SK-N-SH (cell line): ENCODE results near the gene ARMC9. TPM values are rescaled to one million over a fixed set of nuclear protein-coding genes. Genes with fewer than 3 reads are reported as not detected.

Experiments used
- CTCF ChIA-PET: fragments of 300-600, 350-600 bp; formaldehyde crosslinking; extraction: SDS; loops from one replicate; lab custom pipeline; 2021; lab: Yijun Ruan, JAX
- POLR2A ChIA-PET: fragments of 350-600 bp; sonication (Branson Sonifier 250); formaldehyde crosslinking; extraction: SDS; loops from one replicate; lab custom pipeline; 2020; ENCODE audit warnings: antibody characterized with exemption, inconsistent platforms; lab: Yijun Ruan, JAX
- DNase-seq: peaks from one replicate; pipeline ENCODE4 v3.0.0; 2012
- H2AFZ ChIP-seq: fragments of 200-600 bp; sonication (generic); 2 replicates; pipeline ENCODE4 v1.8.1; 2016; ENCODE audit warnings: antibody characterized with exemption, mild to moderate bottlenecking, low read depth
- H3F3A ChIP-seq: fragments of 200-600 bp; sonication (generic); replicated peaks from 2 replicates; pipeline ENCODE3; 2016; ENCODE audit warnings: antibody characterized with exemption, mild to moderate bottlenecking; ENCODE audit not compliant: insufficient read depth
- H3K27ac ChIP-seq, 2 experiments: fragments of 200-500 bp in 1 of 2; fragments of 200-600 bp in 1 of 2; sonication (Bioruptor generic) in 1 of 2; sonication (generic), shearing (Covaris generic) in 1 of 2; 2 replicates each; pipeline versions ENCODE4 v1.5.1 to v1.6.1; 2014 to 2016; ENCODE audit warnings: low read depth in 2 of 2, inconsistent platforms in 1 of 2, low read length in 1 of 2, mild to moderate bottlenecking in 1 of 2, mixed read lengths in 1 of 2
- H3K27me3 ChIP-seq: fragments of 200-600 bp; sonication (generic), shearing (Covaris generic); 2 replicates; pipeline ENCODE4 v1.6.1; 2016; ENCODE audit warnings: mixed run types; ENCODE audit not compliant: insufficient read depth
- H3K36me3 ChIP-seq, 2 experiments: fragments of 200-500 bp in 1 of 2; fragments of 200-600 bp in 1 of 2; sonication (Bioruptor generic) in 1 of 2; sonication (generic) in 1 of 2; replicated peaks in 1 of 2; 2 replicates each; pipeline versions ENCODE3 to v1.5.1; 2014 to 2016; ENCODE audit warnings: low read length in 1 of 2, mild to moderate bottlenecking in 1 of 2; ENCODE audit not compliant: insufficient read depth in 2 of 2, control insufficient read depth in 1 of 2
- H3K4me1 ChIP-seq, 2 experiments: fragments of 200-500 bp in 1 of 2; fragments of 200-600 bp in 1 of 2; sonication (Bioruptor generic) in 1 of 2; sonication (generic), shearing (Covaris generic) in 1 of 2; 2 replicates each; pipeline versions ENCODE4 v1.5.1 to v1.6.1; 2014 to 2016; ENCODE audit warnings: low read depth in 1 of 2, low read length in 1 of 2, mixed run types in 1 of 2; ENCODE audit not compliant: insufficient read depth in 2 of 2, control insufficient read depth in 1 of 2
- H3K4me2 ChIP-seq: fragments of 200-600 bp; sonication (generic), shearing (Covaris generic); 2 replicates; pipeline ENCODE4 v1.6.1; 2017; ENCODE audit warnings: mixed run types
- H3K4me3 ChIP-seq, 2 experiments: fragments of 200-500 bp in 1 of 2; fragments of 200-600 bp in 1 of 2; sonication (Bioruptor generic) in 1 of 2; sonication (generic), shearing (Covaris generic) in 1 of 2; 2 replicates each; pipeline versions ENCODE4 v1.5.1 to v1.8.1; 2014 to 2016; ENCODE audit warnings: low read depth in 2 of 2, inconsistent platforms in 1 of 2, low read length in 1 of 2, mild to moderate bottlenecking in 1 of 2, mixed read lengths in 1 of 2, moderate library complexity in 1 of 2
- H3K79me2 ChIP-seq: fragments of 200-600 bp; sonication (generic); 2 replicates; pipeline ENCODE4 v1.8.1; 2017; ENCODE audit warnings: mild to moderate bottlenecking; ENCODE audit not compliant: insufficient read depth
- H3K9ac ChIP-seq: fragments of 200-600 bp; sonication (generic); 2 replicates; pipeline ENCODE4 v1.6.1; 2017; ENCODE audit warnings: mixed run types
- H3K9me2 ChIP-seq: fragments of 200-600 bp; sonication (generic); 2 replicates; pipeline ENCODE4 v1.6.1; 2017; ENCODE audit warnings: mixed run types
- H3K9me3 ChIP-seq: fragments of 200-600 bp; sonication (generic); 2 replicates; pipeline ENCODE4 v1.6.1; 2017; ENCODE audit warnings: mixed run types, mild to moderate bottlenecking, moderate library complexity
- H4K20me1 ChIP-seq: fragments of 200-600 bp; sonication (generic); 2 replicates; pipeline ENCODE4 v1.6.1; 2017; ENCODE audit warnings: mild to moderate bottlenecking, mixed run types; ENCODE audit not compliant: insufficient read depth
- CHD2 ChIP-seq: fragments of 150-350 bp; IDR thresholded peaks from 2 replicates; pipeline ENCODE4 v1.6.1; 2018; ENCODE audit warnings: low read length; ENCODE audit not compliant: partially characterized antibody
- EP300 ChIP-seq, 2 experiments: IDR thresholded peaks; 2 replicates each; pipeline versions ENCODE4 v1.4.0 to v1.6.1; 2012; ENCODE audit warnings: borderline replicate concordance in 1 of 2, low read depth in 1 of 2, low read length in 1 of 2
- FOSL2 ChIP-seq: IDR thresholded peaks from 2 replicates; pipeline ENCODE4 v1.4.0; 2012; ENCODE audit warnings: low read depth, mild to moderate bottlenecking, moderate library complexity, borderline replicate concordance
- FOXJ3 ChIP-seq: sonication (generic); formaldehyde crosslinking; IDR thresholded peaks from 2 replicates; pipeline ENCODE4 v1.5.1; 2020; ENCODE audit warnings: mild to moderate bottlenecking, missing genetic modification reagents
- FOXM1 ChIP-seq: IDR thresholded peaks from 2 replicates; pipeline ENCODE4 v1.4.0; 2012; ENCODE audit warnings: low read depth, mild to moderate bottlenecking
- GATA2 ChIP-seq: sonication (generic); formaldehyde crosslinking; IDR thresholded peaks from 2 replicates; pipeline ENCODE4 v1.5.0; 2020; ENCODE audit warnings: mild to moderate bottlenecking, missing genetic modification reagents
- JUND ChIP-seq: IDR thresholded peaks from 2 replicates; pipeline ENCODE4 v1.4.0; 2012
- MXI1 ChIP-seq: IDR thresholded peaks from 2 replicates; pipeline ENCODE4 v1.6.1; 2012; ENCODE audit warnings: mild to moderate bottlenecking, low read depth, low read length, improper control_type of control experiment
- NFIC ChIP-seq: IDR thresholded peaks from 2 replicates; pipeline ENCODE4 v1.4.0; 2012; ENCODE audit warnings: borderline replicate concordance
- NRF1 ChIP-seq: IDR thresholded peaks from 2 replicates; pipeline ENCODE4 v1.6.1; 2012; ENCODE audit warnings: low read depth, mild to moderate bottlenecking, low read length
- RAD21 ChIP-seq: IDR thresholded peaks from 2 replicates; pipeline ENCODE4 v1.6.1; 2012; ENCODE audit warnings: mild to moderate bottlenecking, low read length
- RCOR1 ChIP-seq: fragments of 150-350 bp; IDR thresholded peaks from 2 replicates; pipeline ENCODE4 v1.6.1; 2017; ENCODE audit warnings: antibody characterized with exemption, low read length
- REST ChIP-seq: IDR thresholded peaks from 2 replicates; pipeline ENCODE4 v1.6.1; 2012; ENCODE audit warnings: mild to moderate bottlenecking, low read depth, low read length, moderate library complexity
- RFX5 ChIP-seq: IDR thresholded peaks from 2 replicates; pipeline ENCODE4 v1.6.1; 2012; ENCODE audit warnings: mild to moderate bottlenecking, improper control_type of control experiment, low read length
- RXRA ChIP-seq: IDR thresholded peaks from 2 replicates; pipeline ENCODE4 v1.4.0; 2012; ENCODE audit warnings: low read depth, mild to moderate bottlenecking, borderline replicate concordance
- TAF1 ChIP-seq: IDR thresholded peaks from 2 replicates; pipeline ENCODE4 v1.6.1; 2012; ENCODE audit warnings: low read depth, mild to moderate bottlenecking, low read length, moderate library complexity, borderline replicate concordance
- TCF12 ChIP-seq: IDR thresholded peaks from 2 replicates; pipeline ENCODE4 v1.4.0; 2012
- USF2 ChIP-seq: fragments of 150-350 bp; IDR thresholded peaks from 2 replicates; pipeline ENCODE4 v1.6.1; 2017; ENCODE audit warnings: antibody characterized with exemption, low read length, low read depth, borderline replicate concordance
- YY1 ChIP-seq: IDR thresholded peaks from 2 replicates; pipeline ENCODE4 v1.4.0; 2012; ENCODE audit warnings: low read depth, mild to moderate bottlenecking
- ZBTB33 ChIP-seq: IDR thresholded peaks from 2 replicates; pipeline ENCODE4 v1.4.0; 2012; ENCODE audit warnings: low read depth, borderline replicate concordance
- whole genome bisulfite sequencing: methylation state at CpG from one replicate; pipeline ENCODE4 v1.1.6; 2017; ENCODE audit warnings: low lambda C conversion rate; 5-methylcytosine and 5-hydroxymethylcytosine counted together
- polyA plus RNA-seq, 3 experiments: library from polyadenylated mRNA; depleted of rRNA; stranded (reverse); fragments of >200 nt; gene quantifications; 2 replicates each; pipeline ENCODE4 v1.2.3, GENCODE V29; 2012

The ARMC9 gene
- polyA plus RNA-seq, 1 of the 3 experiments (the other 2 are of a cell fraction), result 25.3 TPM

GRCh38 chr2:231297108-231297908 is 98.9 kb downstream of the ARMC9 start (continued):
- TF ChIP-seq ZBTB33, result no peak
- TF ChIP-seq GATA2 (CRISPR knock-in tag), result no peak
- no peak for TF ChIP-seq RFX5
- TF ChIP-seq CHD2, result no peak
- TF ChIP-seq YY1, result no peak
- TF ChIP-seq NFIC, result no peak

- Histone ChIP-seq H3K9ac (no peak overlapping the region), H3K4me3 (no peak overlapping the region), H3K4me1 (no peaks in the 10 kb centered on the region; a peak in 1 of 4 replicates), H4K20me1 (no peaks in the 10 kb centered on the region), H3K36me3 (peaks cover 20 to 35% of the 10 kb centered on the region in 2 experiments), H3F3A (peaks cover 5% of the 10 kb centered on the region), H3K27me3 (no peaks in the 10 kb centered on the region), H3K27ac (no peak overlapping the region), H2AFZ (no peak overlapping the region), H3K9me2 (no peaks in the 10 kb centered on the region), H3K9me3 (no peaks in the 10 kb centered on the region), H3K4me2 (no peak overlapping the region), H3K79me2 (no peaks in the 10 kb centered on the region)
- TF ChIP-seq MXI1, result no peak
- TF ChIP-seq FOXM1, result no peak
- TF ChIP-seq NRF1, result no peak
- TF ChIP-seq USF2, result no peak
- no peak for TF ChIP-seq FOXJ3 (CRISPR knock-in tag)
- no peak for TF ChIP-seq JUND
- no peak for TF ChIP-seq EP300 (IDR thresholded peaks at IDR 0.05; ENCODE audit: borderline replicate concordance in 1 of 2, low read depth in 1 of 2, low read length in 1 of 2)
- TF ChIP-seq YY1, result no peak
- no peak for TF ChIP-seq NFIC
- TF ChIP-seq RAD21, result no peak
- TF ChIP-seq FOSL2, result no peak
- TF ChIP-seq REST, result no peak
- no peak for TF ChIP-seq RXRA
- no peak for TF ChIP-seq TCF12
- no peak for TF ChIP-seq RCOR1
- no peak for TF ChIP-seq GATA2 (CRISPR knock-in tag)
- TF ChIP-seq TAF1, result no peak
- no peak for TF ChIP-seq RFX5
- DNase-seq, result no peak
- ChIA-PET CTCF (interaction anchor here (0.9 to 16.3 kb wide), 21 partner anchors 8 to 154 kb away, joined by 3 to 302 read pairs (median 8); partner anchors contain the start of gene B3GNT7), POLR2A (no interaction called here)
- WGBS, result 93% methylated on average over 8 of the region's 8 CpGs
These were observed 99.7 kb downstream of the ARMC9 start for GRCh38 chr2:231298091-231298490.
